ENCODE data around the gene PPP2R5C.

PPP2R5C gene

DNA sequence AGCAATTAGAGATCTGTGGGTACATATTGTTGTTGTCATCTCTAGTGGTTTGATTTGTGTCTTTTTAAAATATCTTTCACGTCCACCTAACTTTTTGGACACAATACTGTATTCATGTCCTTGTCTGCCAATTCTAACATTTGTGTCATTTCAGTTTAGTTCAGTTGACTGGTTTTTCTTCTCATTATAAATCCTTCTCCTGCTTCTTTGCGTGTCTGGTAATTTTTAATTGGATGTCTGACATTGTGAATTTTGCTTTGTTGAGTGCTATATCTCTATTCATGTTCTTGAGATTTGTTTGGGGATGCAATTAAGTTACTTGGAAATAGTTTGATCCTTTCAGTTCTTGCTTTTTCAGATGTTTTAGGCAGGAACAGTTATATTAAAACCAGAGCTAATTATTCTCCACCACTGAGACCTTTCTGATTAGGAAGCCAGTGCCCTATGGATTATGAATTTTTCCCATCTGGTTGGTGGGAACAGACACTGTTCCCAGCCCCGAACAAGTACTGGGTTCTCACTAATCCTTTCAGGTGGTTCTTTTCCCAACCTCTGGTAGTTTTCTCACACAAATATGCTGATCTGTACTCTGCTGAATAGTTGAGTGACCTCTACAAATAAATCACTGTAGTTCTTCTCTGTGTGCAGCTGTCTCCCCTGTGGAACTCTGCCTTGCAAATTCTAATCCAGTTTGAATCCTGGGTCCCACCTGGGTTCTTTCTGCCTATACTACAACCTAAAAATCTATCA is 111.7 kb downstream of the PPP2R5C start:
- DNase-seq = no peak

DNA sequence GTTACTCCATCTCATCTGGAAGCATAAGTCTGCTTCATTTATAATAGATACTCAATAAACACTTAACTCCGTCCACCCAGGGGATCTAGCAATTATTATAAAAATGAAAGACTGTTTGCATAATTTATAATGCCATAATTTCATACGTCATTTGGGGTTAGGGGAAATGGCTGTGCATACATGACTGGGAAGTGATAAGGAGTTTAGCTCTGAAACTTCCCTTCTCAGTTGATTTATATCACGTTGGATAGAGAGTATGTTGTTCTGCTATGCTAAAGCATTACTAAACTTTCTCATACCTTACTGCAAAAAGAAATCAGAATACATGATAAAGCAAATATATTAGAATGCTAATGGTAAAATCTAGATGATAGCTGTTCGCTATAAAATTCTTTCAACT is 112.5 kb downstream of the PPP2R5C start:
- no peak for DNase-seq

DNA sequence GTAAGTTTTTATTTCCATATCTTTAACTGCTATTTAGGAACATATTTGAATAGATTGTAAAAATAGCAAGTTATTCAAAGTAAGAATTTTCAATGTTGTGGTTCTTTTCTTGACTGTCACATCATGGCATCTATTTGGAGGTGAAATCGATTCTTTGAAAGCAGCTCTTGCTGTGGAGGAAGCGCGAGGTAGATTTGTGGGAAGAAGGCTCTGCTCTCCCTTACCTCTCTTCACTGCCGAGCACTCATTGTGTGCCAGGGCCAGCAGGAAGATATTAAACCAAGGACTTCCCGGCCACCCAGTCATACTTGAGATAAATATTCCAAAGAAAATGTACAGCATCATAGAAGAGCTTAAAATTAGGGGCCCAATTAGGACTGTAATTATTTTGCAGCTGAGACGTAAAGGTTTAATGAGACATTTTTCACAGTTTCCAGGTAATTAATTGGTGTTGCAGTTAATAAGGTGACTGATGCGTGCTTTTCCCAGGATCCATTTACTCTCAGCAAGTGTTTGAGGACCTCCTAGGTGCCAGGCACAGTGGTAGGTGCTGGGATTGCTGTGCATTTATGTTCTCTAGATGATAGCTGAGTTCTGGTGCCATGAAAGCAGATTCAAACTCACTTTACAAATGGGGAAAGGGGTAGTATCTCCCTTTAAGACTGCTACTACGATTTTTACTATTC is 113.7 kb downstream of the PPP2R5C start:
- no peak for DNase-seq

DNA sequence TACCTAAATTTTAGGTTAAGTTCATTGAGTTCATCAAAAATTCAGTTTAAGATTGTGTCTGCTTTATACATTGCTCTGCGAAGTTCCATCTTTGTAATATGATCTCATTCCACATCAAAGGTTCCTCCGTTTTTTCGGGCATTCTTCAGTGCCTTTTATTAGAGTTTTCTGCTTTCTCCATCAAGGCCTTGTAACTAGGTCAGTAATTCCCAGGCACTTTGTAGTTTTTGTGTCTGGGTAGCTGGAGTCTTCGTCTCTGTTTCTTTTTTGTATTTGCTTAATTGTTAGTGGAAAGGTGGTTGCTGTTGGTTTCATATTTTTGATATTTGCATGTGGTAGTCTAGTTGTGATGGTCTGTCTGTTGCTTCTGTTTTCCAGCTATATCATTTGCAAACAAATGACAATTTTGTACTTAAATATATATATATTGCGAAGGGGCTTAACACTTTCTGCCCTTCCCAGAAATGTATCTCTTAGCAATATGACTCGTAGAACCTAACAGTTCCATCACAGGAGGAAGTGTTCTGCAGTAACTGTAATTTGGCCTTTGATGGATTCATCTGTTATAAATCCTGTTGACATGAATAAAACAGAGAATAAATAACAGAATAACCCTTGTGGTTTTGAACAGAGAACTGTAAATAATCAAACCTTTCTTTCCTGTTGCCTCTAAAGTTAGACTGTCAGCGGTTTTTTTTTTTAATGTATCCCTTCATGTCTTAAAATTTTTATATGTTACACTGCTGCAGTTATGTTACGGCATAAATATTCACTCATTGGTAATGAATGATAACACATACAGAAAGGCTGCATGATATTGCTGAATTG is 114.4 kb downstream of the PPP2R5C start:
- peak; percentile 33 for DNase-seq

DNA sequence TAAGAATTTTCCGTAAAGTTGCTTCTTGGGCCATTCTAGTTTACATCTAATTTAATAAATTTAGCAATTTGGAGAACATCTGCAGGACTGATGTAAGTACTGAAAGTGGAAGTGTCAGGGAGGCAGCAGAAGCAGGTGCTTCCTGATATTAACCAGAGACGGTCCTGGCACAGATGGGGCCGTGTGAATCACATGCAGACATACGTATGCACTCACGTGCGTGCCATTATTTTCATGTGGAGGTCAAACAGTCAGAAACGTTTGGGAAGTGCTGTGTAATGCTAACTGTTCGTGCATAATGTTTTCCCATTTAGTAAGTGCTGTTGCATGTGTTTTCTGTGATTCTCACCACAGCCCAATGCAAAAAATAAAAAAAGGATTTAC is 115.0 kb downstream of the PPP2R5C start:
- DNase-seq = peak; percentile 89

DNA sequence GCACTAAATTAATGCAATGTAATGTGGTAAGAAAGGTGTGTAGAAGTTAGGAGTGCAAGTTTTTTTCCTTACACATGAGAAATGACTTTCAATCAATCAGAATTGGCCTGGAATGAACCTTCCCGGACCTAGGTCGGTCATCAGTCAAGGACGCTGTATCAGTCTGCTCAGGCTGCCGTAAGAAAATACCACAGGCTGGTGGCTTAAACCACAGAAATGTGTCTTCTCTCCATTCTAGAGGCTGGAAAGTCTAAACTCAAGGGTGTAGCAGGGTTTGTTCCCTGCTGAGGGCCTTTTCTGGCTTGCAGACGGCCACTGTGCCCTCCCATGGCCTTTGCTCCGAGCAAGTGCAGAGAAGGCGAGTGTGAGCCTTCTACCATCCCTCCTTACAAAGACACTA is 116.3 kb downstream of the PPP2R5C start:
- DNase-seq = no peak

DNA sequence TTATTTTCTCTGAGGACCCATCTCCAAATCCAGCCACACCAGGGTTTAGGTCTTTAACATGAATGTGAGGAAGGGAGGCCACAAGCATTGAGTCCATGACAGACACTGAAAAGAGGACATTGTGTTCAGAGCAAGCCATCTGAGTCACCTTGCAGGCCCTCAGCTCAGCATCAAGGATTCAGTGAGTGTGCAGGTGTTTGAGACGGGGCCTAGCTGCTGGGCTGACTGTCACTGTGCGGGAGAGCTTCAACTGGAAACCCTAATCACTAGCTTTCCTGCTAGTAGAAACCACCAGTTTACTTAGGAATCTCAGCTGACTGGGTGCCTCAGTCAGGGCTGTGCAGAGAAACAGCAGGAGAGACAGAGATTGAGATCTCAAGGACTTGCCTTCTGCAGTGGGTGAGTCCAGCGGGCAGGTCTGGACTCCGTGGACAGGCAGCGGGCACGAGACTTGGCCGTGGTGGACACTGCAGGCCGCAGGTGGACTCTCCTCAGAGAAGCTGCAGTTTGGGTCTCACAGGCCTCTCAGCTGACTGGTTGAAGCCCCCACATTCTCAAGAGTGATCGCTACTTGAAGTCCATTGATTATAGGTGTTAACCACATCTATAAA is 116.8 kb downstream of the PPP2R5C start:
- peak; percentile 43 for DNase-seq

DNA sequence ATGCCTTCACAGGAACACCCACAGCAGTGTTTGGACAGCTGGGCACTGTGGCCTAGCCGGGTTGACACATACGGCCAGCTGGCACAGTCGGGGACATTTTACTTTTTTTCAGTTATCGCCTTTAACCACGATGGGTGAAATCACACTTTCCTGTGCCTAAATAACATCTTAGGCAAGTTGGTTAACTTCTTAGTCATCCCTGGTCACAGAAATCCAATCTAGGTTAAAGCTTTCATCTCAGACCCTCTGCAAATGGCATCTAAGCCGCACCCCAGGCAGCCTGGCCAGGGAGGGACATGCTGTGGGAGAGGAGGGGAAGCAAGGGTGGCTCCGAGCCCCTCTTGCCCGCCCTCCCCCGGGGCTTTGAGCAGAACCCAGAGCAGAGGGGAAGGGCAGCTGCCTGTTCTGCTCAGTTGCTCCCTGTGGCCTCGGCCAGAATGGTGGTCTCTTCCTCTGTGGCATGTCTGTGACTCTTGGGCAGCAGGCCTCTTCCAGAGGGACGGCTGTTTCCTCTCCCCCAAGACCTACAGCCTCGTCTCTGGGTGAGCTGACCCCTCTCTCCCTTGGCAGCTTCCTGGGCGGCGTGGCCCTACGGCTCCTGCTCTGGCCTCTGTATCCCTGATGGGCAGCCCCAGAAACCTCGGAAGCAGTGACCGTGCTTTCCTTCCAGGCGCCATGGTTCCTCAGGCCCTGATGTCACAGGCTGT is 117.5 kb downstream of the PPP2R5C start:
- DNase-seq = peak; percentile 84

DNA sequence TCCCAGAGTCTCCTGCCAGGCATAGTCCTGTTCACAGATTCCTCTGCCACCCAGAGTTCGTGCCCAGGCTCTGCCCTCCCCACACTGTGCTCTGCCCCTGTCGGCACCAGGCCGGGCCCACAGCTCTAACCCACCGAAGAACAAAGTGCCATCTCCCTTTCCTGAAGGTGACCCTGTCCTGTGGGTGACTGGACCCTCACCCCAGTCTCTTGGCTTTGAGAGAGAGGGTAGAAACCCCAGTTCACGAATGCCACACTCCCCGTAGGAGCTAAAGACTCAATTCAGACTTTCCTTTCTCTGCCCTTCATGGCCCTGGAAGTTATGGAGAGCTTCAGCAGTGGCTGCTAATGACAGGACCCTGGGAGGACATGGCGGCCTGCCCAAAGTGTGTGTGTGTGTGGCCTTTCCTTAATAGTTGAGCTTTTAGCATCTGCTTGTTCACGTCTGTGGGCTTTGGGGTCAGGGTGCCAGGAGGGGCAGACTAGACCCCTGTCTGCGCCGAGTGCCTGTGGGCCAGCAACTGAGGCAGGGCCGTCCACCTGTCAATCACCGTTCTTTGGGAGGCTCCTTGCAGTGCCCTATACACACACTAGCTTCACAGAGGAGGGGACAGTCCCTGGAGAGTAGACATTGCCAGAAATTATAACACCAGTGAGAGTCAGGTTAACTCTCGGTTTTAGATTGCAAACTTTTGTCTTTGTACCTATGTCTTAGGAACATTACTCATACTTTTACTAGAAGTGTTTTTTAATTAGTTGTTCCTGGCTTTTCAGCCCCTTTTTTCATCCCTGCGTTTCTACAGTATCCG is 118.2 kb downstream of the PPP2R5C start:
- peak; percentile 69 for DNase-seq

DNA sequence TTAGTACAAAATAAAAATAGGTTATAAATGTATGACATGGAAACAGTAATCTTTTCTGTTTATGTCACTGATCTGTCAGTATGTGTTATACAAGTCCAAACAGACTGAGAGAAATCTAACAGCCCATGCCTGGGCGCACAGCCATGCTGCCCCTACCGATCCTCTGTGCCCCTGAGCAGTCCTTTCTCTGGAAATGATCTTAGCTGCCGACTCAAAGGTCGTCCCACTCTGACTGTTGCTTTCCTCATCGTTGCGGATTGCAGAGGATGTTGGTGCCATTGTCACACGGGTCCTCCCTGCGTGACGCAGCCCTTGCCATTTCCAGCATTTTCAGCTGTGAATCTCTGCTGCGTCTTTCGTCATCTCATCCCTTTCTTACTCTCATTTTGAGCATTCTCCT is 119.9 kb downstream of the PPP2R5C start:
- no peak for DNase-seq

DNA sequence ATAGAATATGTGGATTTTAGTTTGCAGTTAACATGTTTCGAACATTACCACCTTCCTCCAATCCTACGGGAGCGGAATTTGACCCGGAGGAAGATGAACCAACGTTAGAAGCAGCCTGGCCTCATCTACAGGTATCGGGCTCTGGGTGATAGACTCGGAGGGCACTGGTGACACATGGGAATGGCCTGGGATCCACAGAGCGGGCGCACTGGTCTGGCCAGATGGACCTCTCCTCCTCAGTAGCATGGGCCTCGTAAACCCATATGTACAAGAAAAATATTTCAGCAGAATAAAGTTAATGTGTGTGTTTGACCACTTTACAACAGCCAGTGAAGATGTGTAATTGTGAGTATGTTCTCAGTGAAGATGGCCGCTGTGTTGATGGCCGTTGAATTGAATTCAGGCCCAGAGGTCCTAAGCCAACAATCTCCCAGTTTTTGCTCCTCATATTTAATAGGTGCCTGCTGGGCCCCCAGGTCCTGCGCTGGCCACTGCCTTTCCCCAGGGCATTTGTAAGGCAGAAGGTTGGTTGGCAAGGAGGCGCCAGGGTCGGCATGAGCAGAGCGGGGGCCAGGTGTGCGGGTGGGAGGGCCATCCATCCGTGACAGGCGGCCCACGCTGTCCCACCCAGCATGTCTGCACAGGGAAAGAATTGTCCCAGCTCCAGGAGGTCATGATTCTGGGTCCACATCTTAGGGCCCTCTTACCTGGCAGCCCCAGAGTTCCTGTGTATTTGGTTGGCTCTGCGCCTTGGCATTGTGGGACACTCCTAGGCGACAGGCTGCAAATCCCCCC is 120.8 kb downstream of the PPP2R5C start:
- no peak for DNase-seq

DNA sequence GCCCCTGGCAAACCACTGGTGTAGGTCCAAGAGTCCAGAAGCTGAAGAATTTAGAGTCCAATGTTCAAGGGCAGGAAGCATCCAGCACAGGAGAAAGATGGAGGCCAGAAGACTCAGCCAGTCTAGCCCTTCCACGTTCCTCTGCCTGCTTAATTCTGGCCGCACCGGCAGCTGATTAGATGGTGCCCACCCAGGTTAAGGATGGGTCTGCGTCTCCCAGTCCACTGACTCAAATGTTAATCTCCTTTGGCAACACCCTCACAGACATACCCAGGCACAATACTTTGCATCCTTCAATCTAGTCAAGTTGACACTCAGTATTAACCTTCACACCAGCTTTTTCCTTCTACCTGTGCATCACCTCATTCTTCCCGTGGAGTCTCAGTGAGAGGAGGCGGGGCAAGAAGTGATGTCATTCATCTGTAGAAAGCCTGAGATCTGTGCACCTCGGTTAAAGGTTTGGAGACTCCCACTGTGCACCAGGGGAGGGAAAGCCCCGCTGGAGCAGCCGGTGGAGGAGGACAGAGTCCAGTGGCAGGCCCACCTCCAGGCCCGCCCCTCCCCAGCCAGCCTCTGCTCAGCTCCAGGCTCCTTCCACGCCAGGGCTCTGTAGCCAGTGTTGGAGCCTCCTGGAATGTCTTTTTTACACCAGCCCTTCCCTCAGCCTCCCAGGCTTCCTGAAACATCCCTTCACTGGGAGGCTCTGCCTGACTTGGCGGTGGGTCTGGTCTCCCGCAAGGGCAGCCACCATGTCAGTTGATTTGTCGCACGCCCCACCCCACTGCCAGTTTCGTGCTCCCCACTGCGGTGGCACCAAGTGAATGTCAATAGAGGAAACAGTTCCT is 122.8 kb downstream of the PPP2R5C start:
- DNase-seq = no peak

DNA sequence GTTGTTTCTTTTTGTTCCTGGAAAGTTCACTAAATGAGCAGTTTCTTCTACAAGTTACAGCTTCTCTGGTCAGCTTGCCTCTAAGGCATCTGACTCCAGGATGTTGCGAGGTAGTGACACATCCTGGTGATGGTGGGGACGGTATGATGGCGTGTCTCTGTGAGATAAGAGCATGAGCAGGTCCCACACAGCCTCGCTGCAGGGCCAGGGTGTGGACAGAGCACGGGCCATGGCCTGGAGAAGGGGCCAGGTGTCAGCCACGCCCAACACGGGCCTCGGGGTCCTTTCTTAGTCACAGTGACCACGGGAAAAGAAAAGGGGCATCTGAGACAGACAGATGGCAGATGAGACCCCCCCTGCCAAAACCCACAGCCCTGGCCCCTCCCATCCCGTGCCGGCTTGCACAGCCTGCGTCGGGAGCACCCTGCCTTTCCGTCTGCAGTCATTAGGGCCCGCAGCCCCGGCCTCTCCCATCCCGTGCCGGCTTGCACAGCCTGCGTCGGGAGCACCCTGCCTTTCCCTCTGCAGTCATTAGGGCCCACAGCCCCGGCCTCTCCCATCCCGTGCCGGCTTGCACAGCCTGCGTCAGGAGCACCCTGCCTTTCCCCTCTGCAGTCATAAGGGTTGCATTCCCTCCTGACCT is 123.5 kb downstream of the PPP2R5C start:
- DNase-seq = no peak

DNA sequence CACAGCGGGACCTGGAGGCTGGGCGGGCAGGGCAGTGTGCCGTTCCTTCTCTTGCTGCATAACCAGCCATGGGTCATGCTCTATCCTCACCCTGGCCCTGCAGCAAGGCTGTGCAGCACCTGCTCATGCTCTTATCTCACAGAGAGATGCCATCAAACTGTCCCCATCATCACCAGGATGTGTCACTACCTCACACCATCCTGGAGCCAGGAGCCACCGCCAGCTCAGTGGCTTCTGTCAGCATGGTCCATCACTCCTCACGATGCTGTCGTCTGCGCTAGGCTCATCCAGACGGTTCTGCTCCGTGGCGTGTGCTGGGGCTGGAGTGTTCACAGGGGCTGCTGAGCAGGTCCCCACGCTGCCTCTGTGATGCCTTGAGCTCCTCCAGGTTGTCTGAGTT is 125.7 kb downstream of the PPP2R5C start:
- DNase-seq = no peak

DNA sequence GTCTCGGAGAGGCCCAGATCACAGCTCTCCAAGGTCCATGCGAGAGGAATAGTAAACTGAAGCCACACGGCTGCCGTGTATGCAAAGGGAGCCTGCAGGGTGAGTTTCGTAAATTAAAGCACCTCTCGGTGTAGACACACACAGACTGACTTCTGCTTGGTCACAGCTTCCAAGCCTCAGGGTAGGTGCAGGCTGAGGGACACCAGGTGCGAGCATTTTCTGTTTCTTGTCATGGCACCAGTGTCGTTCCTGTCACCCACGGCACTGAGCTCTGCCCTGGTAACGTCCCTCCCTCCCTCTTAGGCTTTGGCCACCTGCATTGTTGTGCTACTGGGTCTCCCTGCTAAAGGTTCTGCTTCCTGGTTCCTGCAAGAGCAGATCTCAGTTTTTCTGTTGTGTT is 126.7 kb downstream of the PPP2R5C start:
- no peak for DNase-seq

DNA sequence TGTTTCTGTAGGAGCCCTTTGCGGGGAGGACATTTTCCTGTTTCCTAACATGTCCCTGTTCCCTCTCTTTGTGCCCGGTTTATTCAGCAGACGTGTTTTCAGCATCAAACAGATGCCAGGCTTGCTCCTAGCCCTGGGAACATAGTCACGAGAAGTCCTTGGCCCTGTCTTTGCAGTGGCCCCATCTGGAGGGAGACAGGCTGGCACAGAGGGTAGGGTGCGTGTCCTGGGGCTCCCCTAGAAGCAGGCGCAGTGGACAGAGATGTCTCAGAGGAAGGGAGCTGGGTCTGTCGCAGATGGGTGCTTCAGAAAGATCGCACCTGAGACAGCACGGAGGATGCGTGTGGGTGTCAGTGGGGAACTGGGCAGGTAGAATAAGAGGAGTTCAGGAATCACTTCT is 127.9 kb downstream of the PPP2R5C start:
- no peak for DNase-seq

DNA sequence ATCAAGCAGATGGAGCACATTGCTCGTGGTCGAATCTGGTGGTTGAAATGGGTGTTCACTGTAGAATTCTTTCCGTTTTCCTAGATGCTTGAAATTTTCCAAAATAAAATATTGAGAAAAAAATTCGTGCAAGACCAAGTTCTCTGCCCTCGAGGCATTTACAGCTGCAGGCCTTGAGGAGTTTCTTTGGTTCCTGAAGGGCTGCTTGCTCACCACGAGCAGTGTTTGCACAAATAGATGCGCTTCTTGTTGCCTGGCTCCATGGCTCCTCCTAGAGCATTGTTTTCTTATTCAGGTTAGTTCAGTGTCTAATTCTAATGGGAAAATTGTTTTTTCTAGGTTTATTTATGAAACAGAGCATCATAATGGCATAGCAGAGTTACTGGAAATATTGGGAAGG is 128.4 kb downstream of the PPP2R5C start:
- DNase-seq = no peak

DNA sequence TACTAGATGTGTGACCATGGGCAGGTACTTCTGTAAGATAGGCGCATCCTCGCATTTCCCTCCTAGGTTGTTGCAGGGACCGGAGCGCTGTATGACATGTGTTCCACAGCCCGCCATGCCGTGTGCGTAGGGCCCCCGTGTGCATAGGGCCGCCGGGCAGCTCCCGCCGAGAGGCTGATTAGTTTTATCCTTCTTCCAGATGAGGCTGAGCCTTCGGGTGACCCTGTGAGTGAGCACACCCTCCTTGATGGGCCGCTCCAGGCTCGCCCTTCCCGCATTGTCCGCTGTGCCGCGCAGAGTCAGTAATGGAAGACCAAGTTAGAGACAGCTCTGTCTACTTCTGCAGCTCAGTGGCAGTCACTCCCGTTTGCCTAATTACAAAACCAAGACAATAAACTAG is 130.0 kb downstream of the PPP2R5C start:
- DNase-seq = no peak

DNA sequence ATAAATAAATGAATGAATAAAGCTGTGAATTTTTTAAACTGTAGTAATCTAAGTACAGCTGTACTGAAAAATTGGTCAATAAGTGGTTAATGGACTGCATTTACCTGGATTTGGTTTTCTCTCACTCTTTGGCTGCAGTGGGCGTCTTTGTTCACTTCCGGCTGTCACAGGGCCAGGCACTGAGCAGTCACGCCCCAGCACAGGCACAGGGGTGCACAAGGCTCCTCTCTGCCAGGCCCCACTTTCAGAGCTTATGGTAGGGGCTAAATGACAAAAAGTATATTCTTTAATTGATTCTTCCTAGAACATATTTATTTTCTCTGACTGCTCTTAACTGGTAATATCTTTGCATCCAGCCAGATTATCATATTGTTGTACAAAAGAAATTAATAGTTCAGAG is 132.2 kb downstream of the PPP2R5C start:
- no peak for DNase-seq
